ENCODE results near the gene IGFBP3. TPM values are rescaled to one million over a fixed set of nuclear protein-coding genes. Genes with fewer than 3 reads are reported as not detected.
A peak's percentile ranks its signal among the peaks of the same experiment; 100 is the strongest.

Gene IGFBP3
- total RNA-seq, 6 experiments from 2014 or later = 85.9 to 321 (median 183) TPM

DNA sequence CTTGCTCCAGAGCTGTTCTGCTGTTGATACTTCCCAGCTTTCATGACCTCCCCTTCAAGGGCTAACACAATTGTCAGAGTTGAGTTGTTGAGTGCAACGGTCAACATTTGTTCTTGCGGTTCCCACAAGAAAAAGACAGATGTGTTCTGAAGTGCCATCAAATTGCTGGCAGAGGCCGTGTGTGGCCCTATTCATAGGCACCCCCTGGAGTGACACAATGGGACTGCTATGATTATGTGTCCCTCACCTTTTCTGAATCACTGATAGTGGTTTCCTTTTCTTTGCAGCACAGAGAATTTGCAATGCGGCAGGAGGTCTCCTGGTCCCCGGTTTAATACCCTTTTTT is 38.6 kb downstream of the IGFBP3 start:
- WGBS (ENCODE audit: insufficient coverage, low coverage, low lambda C conversion rate, missing lambda C conversion rate) = 70% methylated on average over 4 of the region's 5 CpGs
- no peaks in the 10 kb centered on the region for H3K27me3 ChIP-seq
- H3K36me3 ChIP-seq = no peaks in the 10 kb centered on the region
- H3K27ac ChIP-seq = peak overlapping the region; percentile 64 to 98 (median 97)
- H3K9me3 ChIP-seq = no peaks in the 10 kb centered on the region
- no peak overlapping the region for H3K4me3 ChIP-seq
- ATAC-seq = no peak
- intact Hi-C loops (cut with DNase I) = loop anchor here in 1 of 2 donors (10.0 kb wide), 1 partner anchor 178 kb away; no protein-coding TSS in a partner anchor
- peaks cover 0 to 58% (median 22%) of the 10 kb centered on the region in 4 donors for H3K4me1 ChIP-seq
- DNase-seq = no peak
- TF ChIP-seq, protein P1, sequence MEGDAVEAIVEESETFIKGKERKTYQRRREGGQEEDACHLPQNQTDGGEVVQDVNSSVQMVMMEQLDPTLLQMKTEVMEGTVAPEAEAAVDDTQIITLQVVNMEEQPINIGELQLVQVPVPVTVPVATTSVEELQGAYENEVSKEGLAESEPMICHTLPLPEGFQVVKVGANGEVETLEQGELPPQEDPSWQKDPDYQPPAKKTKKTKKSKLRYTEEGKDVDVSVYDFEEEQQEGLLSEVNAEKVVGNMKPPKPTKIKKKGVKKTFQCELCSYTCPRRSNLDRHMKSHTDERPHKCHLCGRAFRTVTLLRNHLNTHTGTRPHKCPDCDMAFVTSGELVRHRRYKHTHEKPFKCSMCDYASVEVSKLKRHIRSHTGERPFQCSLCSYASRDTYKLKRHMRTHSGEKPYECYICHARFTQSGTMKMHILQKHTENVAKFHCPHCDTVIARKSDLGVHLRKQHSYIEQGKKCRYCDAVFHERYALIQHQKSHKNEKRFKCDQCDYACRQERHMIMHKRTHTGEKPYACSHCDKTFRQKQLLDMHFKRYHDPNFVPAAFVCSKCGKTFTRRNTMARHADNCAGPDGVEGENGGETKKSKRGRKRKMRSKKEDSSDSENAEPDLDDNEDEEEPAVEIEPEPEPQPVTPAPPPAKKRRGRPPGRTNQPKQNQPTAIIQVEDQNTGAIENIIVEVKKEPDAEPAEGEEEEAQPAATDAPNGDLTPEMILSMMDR (IDR thresholded peaks at IDR 0.05) = no peak
- TF ChIP-seq POLR2A (IDR thresholded peaks at IDR 0.05) = no peak

DNA sequence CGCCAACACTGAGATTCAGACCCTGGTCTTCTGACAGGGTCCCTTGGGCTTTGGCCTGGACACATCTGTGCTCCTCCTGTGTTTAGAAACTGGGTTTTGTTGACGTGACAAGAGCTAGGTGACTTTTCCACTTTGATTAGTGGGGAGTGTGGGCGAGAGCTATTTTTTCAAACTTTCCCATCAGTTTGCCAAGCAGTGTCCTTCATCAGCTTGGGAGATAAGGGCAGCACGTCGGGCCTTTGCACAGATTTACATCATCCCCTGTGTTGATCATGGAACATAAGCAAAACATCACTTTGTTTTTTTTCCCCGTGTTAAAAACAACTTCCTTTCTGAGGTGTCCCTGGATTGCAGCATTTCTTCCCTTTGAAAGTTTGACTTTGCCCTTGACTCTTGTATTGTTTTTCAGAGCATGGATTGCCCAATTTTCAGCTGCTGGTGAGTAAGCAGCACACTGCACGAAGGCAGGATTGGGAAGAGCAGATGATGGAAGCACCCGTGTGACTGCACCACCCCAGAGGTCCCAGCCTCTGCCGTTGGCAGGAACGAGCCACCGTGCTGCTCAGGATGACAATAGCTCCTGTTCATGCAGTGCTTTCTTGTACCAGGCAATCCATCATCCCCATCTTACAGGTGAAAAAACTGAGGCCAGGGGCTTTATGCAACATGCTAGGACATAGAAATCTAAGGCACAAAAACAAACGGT is 39.2 kb downstream of the IGFBP3 start:
- TF ChIP-seq POLR2A (IDR thresholded peaks at IDR 0.05) = peak; percentile 82
- TF ChIP-seq, protein P1 (IDR thresholded peaks at IDR 0.05) = no peak
- ATAC-seq (peak; percentile 61 to 75 (median 68)), DNase-seq (peak in 2 of 3 donors; percentile 82 to 88)
- Histone ChIP-seq H3K4me3 (no peak overlapping the region), H3K36me3 (no peaks in the 10 kb centered on the region), H3K9me3 (no peaks in the 10 kb centered on the region), H3K27me3 (no peaks in the 10 kb centered on the region), H3K27ac (peak overlapping the region; percentile 86 to 98 (median 97)), H3K4me1 (peaks cover 0 to 53% (median 20%) of the 10 kb centered on the region in 4 donors)
- intact Hi-C loops (cut with DNase I) = loop anchor here in 1 of 2 donors (10.0 kb wide), 1 partner anchor 177 kb away; no protein-coding TSS in a partner anchor
- 25% methylated on average over 12 of the region's 12 CpGs for whole genome bisulfite sequencing (ENCODE audit: insufficient coverage, low coverage, low lambda C conversion rate, missing lambda C conversion rate)

DNA sequence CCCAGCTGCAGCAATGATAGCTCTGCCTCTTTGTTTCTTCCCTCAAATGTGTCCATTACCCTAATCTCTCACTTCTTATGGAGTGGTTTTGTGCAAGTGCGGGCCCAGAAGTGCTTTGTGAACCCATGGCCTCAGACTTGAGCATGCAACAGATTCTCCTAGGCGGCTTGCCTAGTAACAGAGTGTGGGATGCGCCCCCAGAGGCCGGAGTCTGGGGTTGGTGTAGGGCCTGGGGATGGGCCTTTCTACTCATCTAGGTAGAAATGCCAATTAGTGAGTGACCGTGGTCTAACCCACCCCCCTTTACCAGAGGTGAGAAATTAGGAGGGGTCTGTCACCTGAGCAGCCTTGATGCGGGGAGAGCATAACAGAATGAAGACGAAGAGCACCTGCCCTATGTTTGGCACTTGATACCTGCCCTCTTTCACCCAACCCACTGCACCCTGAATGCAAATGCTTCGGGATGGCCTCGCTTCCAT is 39.8 kb downstream of the IGFBP3 start:
- Histone ChIP-seq H3K9me3 (no peaks in the 10 kb centered on the region), H3K36me3 (no peaks in the 10 kb centered on the region), H3K4me1 (peaks cover 0 to 47% (median 17%) of the 10 kb centered on the region in 4 donors), H3K27ac (peak overlapping the region; percentile 86 to 98 (median 97)), H3K27me3 (no peaks in the 10 kb centered on the region), H3K4me3 (no peak overlapping the region)
- ATAC-seq (no peak), DNase-seq (no peak)
- TF ChIP-seq POLR2A (IDR thresholded peaks at IDR 0.05) = no peak
- TF ChIP-seq, protein P1 (IDR thresholded peaks at IDR 0.05) = no peak
- 62% methylated on average over 7 of the region's 9 CpGs for WGBS (ENCODE audit: insufficient coverage, low coverage, low lambda C conversion rate, missing lambda C conversion rate)
- intact Hi-C loops (cut with DNase I) = loop anchor here in 1 of 2 donors (10.0 kb wide), 1 partner anchor 177 kb away; no protein-coding TSS in a partner anchor

DNA sequence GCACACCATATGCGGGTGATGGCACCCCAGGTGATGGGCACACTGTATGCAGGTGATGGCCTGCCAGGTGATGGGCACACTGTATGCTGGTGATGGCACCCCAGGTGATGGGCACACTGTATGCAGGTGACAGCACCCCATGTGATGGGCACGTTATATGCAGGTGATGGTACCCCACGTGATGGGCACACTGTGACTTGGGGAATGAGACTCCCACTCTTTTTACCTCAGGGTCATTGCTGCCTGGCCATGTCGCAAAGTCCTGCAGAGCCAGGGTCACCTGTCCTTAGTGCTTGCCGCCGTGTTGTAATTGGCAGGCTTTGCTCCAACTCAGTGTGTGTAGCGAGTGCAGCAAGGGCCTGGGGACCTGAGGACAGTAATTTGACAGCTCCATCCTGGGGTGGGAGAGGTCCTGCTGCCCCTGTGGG is 40.6 kb downstream of the IGFBP3 start:
- Histone ChIP-seq H3K27ac (peak overlapping the region; percentile 86 to 98 (median 97)), H3K9me3 (no peaks in the 10 kb centered on the region), H3K4me3 (no peak overlapping the region), H3K27me3 (no peaks in the 10 kb centered on the region), H3K4me1 (peaks cover 0 to 41% (median 13%) of the 10 kb centered on the region in 4 donors), H3K36me3 (no peaks in the 10 kb centered on the region)
- TF ChIP-seq POLR2A (IDR thresholded peaks at IDR 0.05) = no peak
- TF ChIP-seq, protein P1 (IDR thresholded peaks at IDR 0.05) = no peak
- peak; percentile 65 to 93 (median 69) for DNase-seq
- ATAC-seq = peak; percentile 35 to 60 (median 56)
- intact Hi-C loops (cut with DNase I) = loop anchor here in 1 of 2 donors (10.0 kb wide), 1 partner anchor 176 kb away; no protein-coding TSS in a partner anchor
- 20% methylated on average over 1 of the region's 7 CpGs for WGBS (ENCODE audit: insufficient coverage, low coverage, low lambda C conversion rate, missing lambda C conversion rate)

All from right lobe of liver (tissue), 6 donors.